DND-41 (cell line): ENCODE measurements around the gene RRP12.

Experiments used
- ATAC-seq: fragments of 200-7000 bp; cut with Tn5 transposase; 3 replicates; pipeline ENCODE4 v1.9.1; 2021; ENCODE audit warnings: low read depth; ENCODE audit not compliant: insufficient read depth
- DNase-seq: peaks from one replicate; pipeline ENCODE4 v3.0.0-alpha.2; 2020
- H2AFZ ChIP-seq: 2 replicates; pipeline ENCODE4 v1.6.0; 2012; ENCODE audit warnings: low read depth, low read length
- H3K27ac ChIP-seq: 2 replicates; pipeline ENCODE4 v1.5.1; 2012; ENCODE audit warnings: low read length, inconsistent platforms
- H3K27me3 ChIP-seq: fragments of 200-600 bp; sonication (generic); 2 replicates; pipeline ENCODE4 v1.6.0; 2012; ENCODE audit warnings: low read length, mild to moderate bottlenecking, inconsistent platforms; ENCODE audit not compliant: insufficient read depth, poor library complexity
- H3K36me3 ChIP-seq: 2 replicates; pipeline ENCODE4 v1.5.1; 2012; ENCODE audit warnings: low read length, inconsistent platforms; ENCODE audit not compliant: insufficient read depth
- H3K4me1 ChIP-seq: 2 replicates; pipeline ENCODE4 v1.5.1; 2012; ENCODE audit warnings: mild to moderate bottlenecking, low read length; ENCODE audit not compliant: insufficient read depth
- H3K4me2 ChIP-seq: 2 replicates; pipeline ENCODE4 v1.6.0; 2012; ENCODE audit warnings: mild to moderate bottlenecking, moderate library complexity, low read length, inconsistent platforms; ENCODE audit not compliant: insufficient read depth
- H3K4me3 ChIP-seq, 2 experiments: fragments of 200-600 bp in 1 of 2; shearing (Covaris generic) in 1 of 2; 2 replicates each; pipeline ENCODE4 v1.5.1; 2012 to 2016; ENCODE audit warnings: inconsistent platforms in 2 of 2, low read length in 2 of 2, mild to moderate bottlenecking in 2 of 2, low read depth in 1 of 2, moderate library complexity in 1 of 2
- H3K79me2 ChIP-seq: 2 replicates; pipeline ENCODE4 v1.6.0; 2012; ENCODE audit warnings: low read length, inconsistent platforms; ENCODE audit not compliant: insufficient read depth
- H3K9ac ChIP-seq: 2 replicates; pipeline ENCODE4 v1.6.0; 2012; ENCODE audit warnings: low read depth, mild to moderate bottlenecking, inconsistent platforms, low read length, moderate library complexity
- H3K9me3 ChIP-seq: 2 replicates; pipeline ENCODE4 v1.5.1; 2012; ENCODE audit warnings: low read length, moderate library complexity, mild to moderate bottlenecking, inconsistent platforms; ENCODE audit not compliant: insufficient read depth, severe bottlenecking
- H4K20me1 ChIP-seq: 2 replicates; pipeline ENCODE4 v1.6.0; 2012; ENCODE audit warnings: low read length; ENCODE audit not compliant: insufficient read depth
- CTCF ChIP-seq: IDR thresholded peaks from 2 replicates; pipeline ENCODE4 v1.5.1; 2012; ENCODE audit warnings: borderline replicate concordance, low read length, moderate library complexity, mild to moderate bottlenecking; ENCODE audit not compliant: poor library complexity, severe bottlenecking; ENCODE audit errors: extremely low read depth
- EZH2 ChIP-seq: IDR thresholded peaks from 3 replicates; pipeline ENCODE4 v1.6.1; 2012; ENCODE audit warnings: borderline replicate concordance, low read depth, mild to moderate bottlenecking, moderate library complexity, low read length, inconsistent platforms; ENCODE audit not compliant: severe bottlenecking

RRP12 gene

GRCh38 chr10:97333351-97333600, 67.9 kb downstream of the RRP12 start:
- Histone ChIP-seq H3K27me3 (peaks cover 10% of the 10 kb centered on the region), H3K9ac (peak overlapping the region; percentile 75), H3K4me3 (peak overlapping the region; percentile 61 to 68; a peak in 3 of 4 replicates), H3K9me3 (no peaks in the 10 kb centered on the region), H3K27ac (peak overlapping the region; percentile 54; the same call in 1 of the 2 replicates), H3K4me1 (peaks cover 35% of the 10 kb centered on the region), H3K36me3 (peaks cover 11% of the 10 kb centered on the region), H2AFZ (peak overlapping the region; percentile 90; the same call in 1 of the 2 replicates), H3K4me2 (peak overlapping the region; percentile 98), H4K20me1 (peaks cover 35% of the 10 kb centered on the region), H3K79me2 (peaks cover 30% of the 10 kb centered on the region)
- DNase-seq (no peak), ATAC-seq (no peak)
- TF ChIP-seq EZH2, result no peak
- TF ChIP-seq CTCF, result peak; percentile 38

- ATAC-seq (no peak), DNase-seq (no peak)
- Histone ChIP-seq H3K9me3 (no peaks in the 10 kb centered on the region), H3K9ac (peak overlapping the region; percentile 75), H4K20me1 (peaks cover 35% of the 10 kb centered on the region), H3K27ac (no peak overlapping the region), H3K4me3 (peak overlapping the region; percentile 61 to 68; a peak in 3 of 4 replicates), H3K4me1 (peaks cover 35% of the 10 kb centered on the region), H2AFZ (no peak overlapping the region), H3K27me3 (peaks cover 10% of the 10 kb centered on the region), H3K79me2 (peaks cover 30% of the 10 kb centered on the region), H3K36me3 (peaks cover 11% of the 10 kb centered on the region), H3K4me2 (peak overlapping the region; percentile 98)
- no peak for TF ChIP-seq CTCF
- TF ChIP-seq EZH2, result no peak
Observed at GRCh38 chr10:97332591-97333350, 68.4 kb downstream of the RRP12 start.

GRCh38 chr10:97331153-97331703, 69.9 kb downstream of the RRP12 start:
- H3K27ac ChIP-seq, result no peak overlapping the region
- peaks cover 35% of the 10 kb centered on the region for H3K4me1 ChIP-seq
- DNase-seq (no peak), ATAC-seq (no peak)
- H3K9me3 ChIP-seq, result no peaks in the 10 kb centered on the region
- peaks cover 35% of the 10 kb centered on the region for H4K20me1 ChIP-seq
- no peak overlapping the region for H2AFZ ChIP-seq
- H3K36me3 ChIP-seq, result peaks cover 11% of the 10 kb centered on the region
- peaks cover 30% of the 10 kb centered on the region for H3K79me2 ChIP-seq
- H3K27me3 ChIP-seq, result no peaks in the 10 kb centered on the region
- H3K9ac ChIP-seq, result no peak overlapping the region
- no peak for TF ChIP-seq EZH2
- no peak for TF ChIP-seq CTCF
- no peak overlapping the region for H3K4me2 ChIP-seq
- H3K4me3 ChIP-seq, result no peak overlapping the region
